HL-60 (cell line): Measurements from ENCODE around the gene TMEM94.
"Not testable (repeated sequence)": the region's sequence is repeated elsewhere in the genome, so short reads cannot be mapped to it uniquely, and the experiment has no call there.

Experiments
- CTCF ChIP-seq: IDR thresholded peaks from one replicate; pipeline ENCODE4 v1.5.1; 2011; ENCODE audit warnings: low read length, control low read depth, inconsistent platforms; ENCODE audit not compliant: insufficient read depth
- GABPA ChIP-seq: IDR thresholded peaks from 2 replicates; pipeline ENCODE4 v1.6.1; 2012; ENCODE audit warnings: low read depth
- POLR2AphosphoS5 ChIP-seq: IDR thresholded peaks from 2 replicates; pipeline ENCODE4 v1.6.1; 2012; ENCODE audit warnings: low read depth
- REST ChIP-seq: IDR thresholded peaks from 2 replicates; pipeline ENCODE4 v1.6.1; 2012; ENCODE audit warnings: low read depth; ENCODE audit not compliant: insufficient replicate concordance
- SPI1 ChIP-seq: IDR thresholded peaks from 2 replicates; pipeline ENCODE4 v1.6.1; 2012; ENCODE audit warnings: low read depth, mild to moderate bottlenecking, borderline replicate concordance

GRCh38 chr17:75434433-75434832, 22.0 kb upstream of the TMEM94 start:
- not testable (repeated sequence) for TF ChIP-seq CTCF, SPI1, POLR2AphosphoS5, GABPA, REST
